ENCODE data around the gene VSIG2. TPM values are rescaled to one million over a fixed set of nuclear protein-coding genes. Genes with fewer than 3 reads are reported as not detected.

The VSIG2 gene
- total RNA-seq, 1 donor from 2014 or later: 0.20 TPM

DNA sequence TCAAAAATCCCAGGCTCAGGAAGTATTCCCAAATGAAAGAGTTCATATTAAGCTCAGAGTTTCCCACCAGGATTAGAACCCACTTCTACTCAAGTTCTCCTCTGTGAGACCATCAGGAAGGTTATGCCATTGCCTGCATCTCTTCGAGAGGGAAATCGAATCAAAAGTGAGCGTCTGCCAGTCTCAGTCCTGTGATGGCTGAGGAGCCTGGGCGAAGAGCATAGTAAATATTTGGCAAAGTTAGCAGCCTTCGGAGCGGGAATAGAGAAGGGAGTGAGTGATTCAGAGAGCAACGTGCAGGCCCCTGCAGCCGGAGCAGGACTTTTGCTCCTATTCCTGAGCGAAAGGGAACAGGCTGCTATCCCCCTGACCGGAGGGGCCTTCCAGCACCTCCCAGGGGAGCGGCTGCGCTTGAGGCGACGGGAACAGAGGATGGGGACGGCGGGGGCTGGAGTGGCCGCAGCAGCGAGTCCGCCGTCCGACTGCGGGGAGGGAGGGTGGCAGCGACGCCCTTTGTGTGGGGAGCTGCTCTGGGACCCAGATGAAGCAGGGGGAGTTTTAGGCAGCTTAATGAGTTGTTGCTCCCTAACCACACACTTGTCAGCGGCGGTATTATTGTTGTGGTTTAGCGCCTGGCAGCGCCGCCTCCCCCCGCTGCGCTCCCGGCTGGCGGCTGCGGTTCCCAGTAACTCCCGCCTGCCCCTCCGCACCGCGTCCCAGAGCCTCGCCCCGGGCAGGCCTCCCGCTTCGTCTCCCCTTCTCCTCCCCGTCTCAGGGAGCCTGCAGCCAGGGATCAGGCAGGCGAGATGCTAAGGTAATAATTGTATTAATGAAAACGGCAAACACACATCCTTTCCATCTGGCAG lies 34.0 kb downstream of the VSIG2 start:
- Mint-ChIP-seq H3K36me3 (ENCODE audit: low read depth) (no peaks in the 10 kb centered on the region), H3K27ac (no peak overlapping the region), H3K4me1 (peaks cover 31% of the 10 kb centered on the region), H3K9me3 (no peaks in the 10 kb centered on the region), H3K4me3 (peak overlapping the region; percentile 60), H3K27me3 (peaks cover 40% of the 10 kb centered on the region)
- ChIA-PET POLR2A (no interaction called here), CTCF (interaction anchor here (1.4 kb wide), 1 partner anchor 49 kb away, joined by 5 read pairs; no protein-coding TSS in a partner anchor)
- DNase-seq (no peak), ATAC-seq (ENCODE audit: low read depth) (no peak)
- intact Hi-C loops (cut with micrococcal nuclease): no loop called here
- TF ChIP-seq, protein P1, sequence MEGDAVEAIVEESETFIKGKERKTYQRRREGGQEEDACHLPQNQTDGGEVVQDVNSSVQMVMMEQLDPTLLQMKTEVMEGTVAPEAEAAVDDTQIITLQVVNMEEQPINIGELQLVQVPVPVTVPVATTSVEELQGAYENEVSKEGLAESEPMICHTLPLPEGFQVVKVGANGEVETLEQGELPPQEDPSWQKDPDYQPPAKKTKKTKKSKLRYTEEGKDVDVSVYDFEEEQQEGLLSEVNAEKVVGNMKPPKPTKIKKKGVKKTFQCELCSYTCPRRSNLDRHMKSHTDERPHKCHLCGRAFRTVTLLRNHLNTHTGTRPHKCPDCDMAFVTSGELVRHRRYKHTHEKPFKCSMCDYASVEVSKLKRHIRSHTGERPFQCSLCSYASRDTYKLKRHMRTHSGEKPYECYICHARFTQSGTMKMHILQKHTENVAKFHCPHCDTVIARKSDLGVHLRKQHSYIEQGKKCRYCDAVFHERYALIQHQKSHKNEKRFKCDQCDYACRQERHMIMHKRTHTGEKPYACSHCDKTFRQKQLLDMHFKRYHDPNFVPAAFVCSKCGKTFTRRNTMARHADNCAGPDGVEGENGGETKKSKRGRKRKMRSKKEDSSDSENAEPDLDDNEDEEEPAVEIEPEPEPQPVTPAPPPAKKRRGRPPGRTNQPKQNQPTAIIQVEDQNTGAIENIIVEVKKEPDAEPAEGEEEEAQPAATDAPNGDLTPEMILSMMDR (IDR thresholded peaks at IDR 0.05): no peak

DNA sequence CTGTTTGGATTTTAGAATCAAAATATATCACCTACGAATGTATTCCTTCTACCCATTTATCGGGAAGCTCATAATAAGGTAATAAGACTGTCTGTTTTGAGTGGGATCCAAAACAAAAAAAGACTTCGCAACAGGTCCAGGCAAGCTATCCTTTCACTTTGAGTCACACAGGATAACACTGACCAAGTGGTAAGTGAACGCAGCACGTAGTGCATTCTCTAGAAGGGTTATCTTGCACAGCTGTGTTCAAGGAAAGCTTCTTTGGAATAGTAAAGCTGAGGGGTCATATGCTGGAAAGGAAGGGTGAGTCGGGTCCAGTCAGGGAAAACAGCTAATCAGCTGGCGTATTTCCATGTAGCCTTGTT lies 34.7 kb downstream of the VSIG2 start:
- POLR2A ChIA-PET: no interaction called here
- Mint-ChIP-seq H3K9me3 (no peaks in the 10 kb centered on the region), H3K4me3 (peak overlapping the region; percentile 60), H3K27me3 (peaks cover 40% of the 10 kb centered on the region), H3K4me1 (peaks cover 24% of the 10 kb centered on the region), H3K27ac (no peak overlapping the region), H3K36me3 (ENCODE audit: low read depth) (no peaks in the 10 kb centered on the region)
- CTCF ChIA-PET: interaction anchor here (1.4 kb wide), 1 partner anchor 48 kb away, joined by 5 read pairs; no protein-coding TSS in a partner anchor
- TF ChIP-seq, protein P1 (IDR thresholded peaks at IDR 0.05): no peak
- ATAC-seq (ENCODE audit: low read depth): no peak
- no peak for DNase-seq
- intact Hi-C loops (cut with micrococcal nuclease): no loop called here

DNA sequence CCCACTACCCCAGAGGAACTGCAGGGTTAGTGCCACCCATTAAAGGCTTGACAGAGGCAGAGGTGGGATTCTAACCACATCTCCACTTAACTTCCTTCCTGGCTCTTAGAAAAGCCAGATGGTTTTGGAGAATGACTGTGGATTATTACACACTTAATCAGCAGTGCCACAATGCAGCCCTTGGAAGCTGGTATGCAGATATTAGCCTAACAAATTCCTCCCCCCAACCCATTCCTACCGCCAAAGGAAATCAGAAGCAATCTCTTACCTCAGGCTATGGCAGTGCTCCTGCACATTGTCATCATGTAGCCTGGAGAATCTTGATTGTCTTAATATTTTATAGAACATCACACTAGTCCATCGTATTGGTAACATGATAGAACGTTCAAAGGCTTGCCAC lies 35.5 kb downstream of the VSIG2 start:
- ATAC-seq (ENCODE audit: low read depth) (no peak), DNase-seq (no peak)
- Mint-ChIP-seq H3K27ac (no peak overlapping the region), H3K9me3 (no peaks in the 10 kb centered on the region), H3K27me3 (peaks cover 35% of the 10 kb centered on the region), H3K36me3 (ENCODE audit: low read depth) (no peaks in the 10 kb centered on the region), H3K4me3 (no peak overlapping the region), H3K4me1 (peaks cover 16% of the 10 kb centered on the region)
- ChIA-PET CTCF (no interaction called here), POLR2A (no interaction called here)
- intact Hi-C loops (cut with micrococcal nuclease): no loop called here
- TF ChIP-seq, protein P1 (IDR thresholded peaks at IDR 0.05): no peak

DNA sequence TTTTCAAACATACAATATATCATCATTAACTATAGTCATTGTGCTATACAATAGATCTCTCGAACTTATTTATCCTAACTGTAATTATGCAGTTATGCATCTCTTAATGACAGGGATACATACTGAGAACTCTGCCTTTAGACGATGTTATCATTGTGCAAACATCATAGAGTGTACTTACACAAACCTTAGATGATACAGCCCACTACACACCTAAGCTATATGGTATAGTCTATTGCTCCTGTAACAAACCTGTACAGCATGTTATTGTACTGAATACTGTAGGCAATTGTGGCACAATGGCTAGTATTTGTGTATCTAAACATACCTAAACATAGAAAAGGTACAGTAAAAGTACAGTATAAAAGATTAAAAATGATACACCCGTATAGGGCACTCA lies 39.7 kb downstream of the VSIG2 start:
- no peak for ATAC-seq (ENCODE audit: low read depth)
- CTCF ChIA-PET: no interaction called here

DNA sequence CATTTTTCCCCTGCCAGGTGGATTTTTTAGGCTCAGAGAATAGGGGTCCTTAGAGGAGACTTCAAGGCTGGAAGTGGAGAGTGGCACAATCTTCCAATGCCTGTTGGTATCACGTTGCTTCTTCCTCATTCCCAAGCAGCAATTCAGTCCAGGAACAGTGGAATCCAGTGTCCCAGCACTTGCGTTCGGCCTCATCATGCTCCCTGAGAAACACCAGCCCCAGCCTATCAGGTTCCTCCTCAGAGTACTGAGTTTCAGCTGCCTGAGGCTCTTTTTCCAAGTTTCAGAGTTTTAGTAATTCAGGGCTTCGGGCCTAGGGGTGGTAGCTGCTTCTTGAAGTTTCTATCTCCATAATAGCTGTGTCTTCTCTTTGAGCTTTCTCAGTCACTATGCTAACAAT lies 44.2 kb downstream of the VSIG2 start:
- no peaks in the 10 kb centered on the region for H3K4me1 Mint-ChIP-seq
- H3K36me3 Mint-ChIP-seq (ENCODE audit: low read depth): peaks cover 6% of the 10 kb centered on the region
- no peak overlapping the region for H3K4me3 Mint-ChIP-seq
- intact Hi-C loops (cut with micrococcal nuclease): no loop called here
- H3K27me3 Mint-ChIP-seq: peaks cover 3% of the 10 kb centered on the region
- ChIA-PET POLR2A (no interaction called here), CTCF (no interaction called here)
- ATAC-seq (ENCODE audit: low read depth) (no peak), DNase-seq (no peak)
- TF ChIP-seq, protein P1 (IDR thresholded peaks at IDR 0.05): no peak
- H3K9me3 Mint-ChIP-seq: peaks cover 11% of the 10 kb centered on the region
- H3K27ac Mint-ChIP-seq: no peak overlapping the region

More for the DNA sequence above, 39.7 kb downstream of the VSIG2 start:
- Mint-ChIP-seq H3K4me3 (no peak overlapping the region), H3K9me3 (peaks cover 5% of the 10 kb centered on the region), H3K27ac (no peak overlapping the region), H3K27me3 (peaks cover 7% of the 10 kb centered on the region), H3K4me1 (peaks cover under 1% of the 10 kb centered on the region), H3K36me3 (ENCODE audit: low read depth) (peaks cover 1% of the 10 kb centered on the region)
- POLR2A ChIA-PET: no interaction called here
- intact Hi-C loops (cut with micrococcal nuclease): no loop called here
- TF ChIP-seq, protein P1 (IDR thresholded peaks at IDR 0.05): no peak
- DNase-seq: no peak

All from activated B cell treated with CpG ODN at 0.5 μM for 24 hours (primary cell).